ENCODE data around the gene ZNF525.
"Not testable (repeated sequence)": the region's sequence is repeated elsewhere in the genome, so short reads cannot be mapped to it uniquely, and the experiment has no call there.

DNA sequence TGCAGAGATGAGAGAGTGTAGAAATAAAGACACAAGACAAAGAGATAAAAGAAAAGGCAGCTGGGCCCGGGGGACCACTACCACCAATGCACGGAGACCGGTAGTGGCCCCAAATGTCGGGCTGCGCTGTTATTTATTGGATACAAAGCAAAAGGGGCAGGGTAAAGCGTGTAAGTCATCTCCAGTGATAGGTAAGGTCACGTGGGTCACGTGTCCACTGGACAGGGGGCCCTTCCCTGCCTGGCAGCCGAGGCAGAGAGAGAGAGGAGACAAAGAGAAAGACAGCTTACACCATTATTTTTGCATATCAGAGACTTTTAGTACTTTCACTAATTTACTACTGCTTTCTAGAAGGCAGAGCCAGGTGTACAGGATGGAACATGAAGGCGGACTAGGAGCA lies 5.4 kb upstream of the ZNF525 start:
- TF ChIP-seq, protein P1, sequence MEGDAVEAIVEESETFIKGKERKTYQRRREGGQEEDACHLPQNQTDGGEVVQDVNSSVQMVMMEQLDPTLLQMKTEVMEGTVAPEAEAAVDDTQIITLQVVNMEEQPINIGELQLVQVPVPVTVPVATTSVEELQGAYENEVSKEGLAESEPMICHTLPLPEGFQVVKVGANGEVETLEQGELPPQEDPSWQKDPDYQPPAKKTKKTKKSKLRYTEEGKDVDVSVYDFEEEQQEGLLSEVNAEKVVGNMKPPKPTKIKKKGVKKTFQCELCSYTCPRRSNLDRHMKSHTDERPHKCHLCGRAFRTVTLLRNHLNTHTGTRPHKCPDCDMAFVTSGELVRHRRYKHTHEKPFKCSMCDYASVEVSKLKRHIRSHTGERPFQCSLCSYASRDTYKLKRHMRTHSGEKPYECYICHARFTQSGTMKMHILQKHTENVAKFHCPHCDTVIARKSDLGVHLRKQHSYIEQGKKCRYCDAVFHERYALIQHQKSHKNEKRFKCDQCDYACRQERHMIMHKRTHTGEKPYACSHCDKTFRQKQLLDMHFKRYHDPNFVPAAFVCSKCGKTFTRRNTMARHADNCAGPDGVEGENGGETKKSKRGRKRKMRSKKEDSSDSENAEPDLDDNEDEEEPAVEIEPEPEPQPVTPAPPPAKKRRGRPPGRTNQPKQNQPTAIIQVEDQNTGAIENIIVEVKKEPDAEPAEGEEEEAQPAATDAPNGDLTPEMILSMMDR (IDR thresholded peaks at IDR 0.05; ENCODE audit: low read length): not testable (repeated sequence)
- not testable (repeated sequence) for TF ChIP-seq EZH2 (IDR thresholded peaks at IDR 0.05; ENCODE audit: borderline replicate concordance, low read length)

Data from OCI-LY1 (cell line).